ENCODE measurements around the gene KLHL1. TPM values are rescaled to one million over a fixed set of nuclear protein-coding genes. Genes with fewer than 3 reads are reported as not detected.

Gene KLHL1
- total RNA-seq, 1 donor from 2014 or later: not detected

DNA sequence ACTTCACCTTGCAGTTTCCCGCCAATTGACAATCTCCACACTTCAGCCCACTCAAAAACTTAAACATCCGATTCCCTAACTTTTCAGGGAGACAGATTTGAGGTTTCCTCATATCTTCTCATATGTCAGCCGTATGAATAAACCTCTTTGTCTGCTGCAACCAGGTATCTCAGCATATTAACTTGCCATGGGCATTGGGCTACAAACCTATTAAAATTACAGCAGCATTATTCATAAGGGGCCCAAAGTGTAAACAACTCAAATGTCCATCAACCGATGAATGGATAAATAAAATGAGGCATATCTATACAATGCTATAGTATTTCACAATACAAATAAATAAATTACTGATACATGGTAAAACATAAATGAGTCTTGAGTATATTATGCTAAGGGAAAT lies 180.0 kb downstream of the KLHL1 start:
- H3K27ac ChIP-seq (ENCODE audit: low read depth, low read length): no peak overlapping the region
- Mint-ChIP-seq H3K4me3 (ENCODE audit: unreplicated experiment) (no peak overlapping the region), H3K36me3 (ENCODE audit: low read depth, unreplicated experiment) (no peaks in the 10 kb centered on the region), H3K27me3 (ENCODE audit: low read depth, unreplicated experiment) (no peaks in the 10 kb centered on the region), H3K9me3 (ENCODE audit: unreplicated experiment) (no peaks in the 10 kb centered on the region), H3K27ac (ENCODE audit: unreplicated experiment) (no peak overlapping the region), H3K4me1 (ENCODE audit: low read depth, unreplicated experiment) (no peaks in the 10 kb centered on the region)
- H3K27me3 ChIP-seq (ENCODE audit: insufficient read depth, low read length): no peaks in the 10 kb centered on the region
- H3K4me1 ChIP-seq (ENCODE audit: insufficient read depth, low read length): no peaks in the 10 kb centered on the region
- no peak for TF ChIP-seq EZH2 (IDR thresholded peaks at IDR 0.05; ENCODE audit: insufficient read depth, low read length)
- TF ChIP-seq, protein P1, sequence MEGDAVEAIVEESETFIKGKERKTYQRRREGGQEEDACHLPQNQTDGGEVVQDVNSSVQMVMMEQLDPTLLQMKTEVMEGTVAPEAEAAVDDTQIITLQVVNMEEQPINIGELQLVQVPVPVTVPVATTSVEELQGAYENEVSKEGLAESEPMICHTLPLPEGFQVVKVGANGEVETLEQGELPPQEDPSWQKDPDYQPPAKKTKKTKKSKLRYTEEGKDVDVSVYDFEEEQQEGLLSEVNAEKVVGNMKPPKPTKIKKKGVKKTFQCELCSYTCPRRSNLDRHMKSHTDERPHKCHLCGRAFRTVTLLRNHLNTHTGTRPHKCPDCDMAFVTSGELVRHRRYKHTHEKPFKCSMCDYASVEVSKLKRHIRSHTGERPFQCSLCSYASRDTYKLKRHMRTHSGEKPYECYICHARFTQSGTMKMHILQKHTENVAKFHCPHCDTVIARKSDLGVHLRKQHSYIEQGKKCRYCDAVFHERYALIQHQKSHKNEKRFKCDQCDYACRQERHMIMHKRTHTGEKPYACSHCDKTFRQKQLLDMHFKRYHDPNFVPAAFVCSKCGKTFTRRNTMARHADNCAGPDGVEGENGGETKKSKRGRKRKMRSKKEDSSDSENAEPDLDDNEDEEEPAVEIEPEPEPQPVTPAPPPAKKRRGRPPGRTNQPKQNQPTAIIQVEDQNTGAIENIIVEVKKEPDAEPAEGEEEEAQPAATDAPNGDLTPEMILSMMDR (IDR thresholded peaks at IDR 0.05; ENCODE audit: insufficient read depth, low read depth, low read length): no peak
- H3K9ac ChIP-seq (ENCODE audit: low read length): no peak overlapping the region
- no peak overlapping the region for H2AFZ ChIP-seq (ENCODE audit: low read depth, low read length)
- peaks cover 3% of the 10 kb centered on the region for H3K9me3 ChIP-seq (ENCODE audit: insufficient read depth, low read depth, low read length)
- H3K4me2 ChIP-seq (ENCODE audit: low read length): no peak overlapping the region
- no peaks in the 10 kb centered on the region for H3K36me3 ChIP-seq (ENCODE audit: insufficient read depth, low read length)
- no peaks in the 10 kb centered on the region for H4K20me1 ChIP-seq (ENCODE audit: insufficient read depth, low read length)
- DNase-seq (ENCODE audit: low read depth): no peak
- no peak overlapping the region for H3K4me3 ChIP-seq (ENCODE audit: insufficient read depth, low read depth, low read length)
- H3K79me2 ChIP-seq (ENCODE audit: insufficient read depth, low read length): no peaks in the 10 kb centered on the region
- FAIRE-seq: no peak

DNA sequence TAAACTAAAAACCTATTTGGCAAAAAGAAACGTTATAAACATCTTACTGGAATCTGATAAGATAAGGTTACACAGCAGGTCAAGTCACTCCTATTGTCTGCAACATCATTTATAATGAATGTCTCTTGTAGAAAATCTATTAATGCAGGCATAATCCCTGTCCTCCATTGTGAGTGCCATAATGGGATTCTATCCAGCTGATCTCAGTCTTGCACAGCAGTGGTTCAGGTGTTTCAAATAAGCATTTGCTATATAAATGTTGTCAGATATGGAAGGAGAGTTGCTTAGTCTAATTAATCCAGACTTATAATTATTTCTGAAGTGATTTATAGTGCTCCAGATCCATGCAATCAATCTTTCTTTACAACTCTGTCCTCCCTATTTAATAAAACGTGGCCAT lies 187.1 kb downstream of the KLHL1 start:
- H3K36me3 Mint-ChIP-seq (ENCODE audit: low read depth, unreplicated experiment): no peaks in the 10 kb centered on the region
- no peaks in the 10 kb centered on the region for H3K9me3 Mint-ChIP-seq (ENCODE audit: unreplicated experiment)
- Histone ChIP-seq H3K27me3 (ENCODE audit: insufficient read depth, low read length) (no peaks in the 10 kb centered on the region), H3K27ac (ENCODE audit: low read depth, low read length) (no peak overlapping the region), H3K79me2 (ENCODE audit: insufficient read depth, low read length) (no peaks in the 10 kb centered on the region), H3K4me3 (ENCODE audit: insufficient read depth, low read depth, low read length) (no peak overlapping the region), H3K4me1 (ENCODE audit: insufficient read depth, low read length) (no peaks in the 10 kb centered on the region), H4K20me1 (ENCODE audit: insufficient read depth, low read length) (no peaks in the 10 kb centered on the region), H3K36me3 (ENCODE audit: insufficient read depth, low read length) (no peaks in the 10 kb centered on the region), H3K4me2 (ENCODE audit: low read length) (no peak overlapping the region), H2AFZ (ENCODE audit: low read depth, low read length) (no peak overlapping the region), H3K9me3 (ENCODE audit: insufficient read depth, low read depth, low read length) (peaks cover 3% of the 10 kb centered on the region), H3K9ac (ENCODE audit: low read length) (no peak overlapping the region)
- no peaks in the 10 kb centered on the region for H3K4me1 Mint-ChIP-seq (ENCODE audit: low read depth, unreplicated experiment)
- no peak overlapping the region for H3K4me3 Mint-ChIP-seq (ENCODE audit: unreplicated experiment)
- H3K27ac Mint-ChIP-seq (ENCODE audit: unreplicated experiment): no peak overlapping the region
- FAIRE-seq (no peak), DNase-seq (ENCODE audit: low read depth) (no peak)
- no peaks in the 10 kb centered on the region for H3K27me3 Mint-ChIP-seq (ENCODE audit: low read depth, unreplicated experiment)
- TF ChIP-seq, protein P1 (IDR thresholded peaks at IDR 0.05; ENCODE audit: insufficient read depth, low read depth, low read length): no peak
- no peak for TF ChIP-seq EZH2 (IDR thresholded peaks at IDR 0.05; ENCODE audit: insufficient read depth, low read length)

DNA sequence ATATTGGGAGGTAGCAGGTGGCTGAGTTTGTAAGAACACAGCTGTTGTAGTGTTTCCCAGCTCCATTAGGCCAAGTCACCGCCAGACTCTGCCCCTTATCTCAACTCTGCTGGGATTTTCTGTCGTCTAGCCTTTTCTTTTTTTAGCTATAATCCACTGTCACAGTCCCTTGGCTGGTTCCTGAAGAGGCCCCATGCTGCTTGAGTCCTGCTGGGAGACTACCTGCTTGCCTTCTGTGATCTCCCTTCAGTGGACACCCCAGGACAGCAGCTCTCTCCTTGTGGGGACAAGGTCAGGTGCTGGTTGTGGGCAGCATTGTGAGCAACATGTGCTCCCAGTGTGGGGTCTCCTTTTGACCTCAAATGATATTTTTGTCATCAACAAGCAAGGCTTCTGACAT lies 195.6 kb downstream of the KLHL1 start:
- TF ChIP-seq, protein P1 (IDR thresholded peaks at IDR 0.05; ENCODE audit: insufficient read depth, low read depth, low read length): no peak
- TF ChIP-seq EZH2 (IDR thresholded peaks at IDR 0.05; ENCODE audit: insufficient read depth, low read length): no peak
- Histone ChIP-seq H3K27ac (ENCODE audit: low read depth, low read length) (no peak overlapping the region), H3K9me3 (ENCODE audit: insufficient read depth, low read depth, low read length) (no peaks in the 10 kb centered on the region), H3K36me3 (ENCODE audit: insufficient read depth, low read length) (no peaks in the 10 kb centered on the region), H2AFZ (ENCODE audit: low read depth, low read length) (no peak overlapping the region), H3K4me2 (ENCODE audit: low read length) (no peak overlapping the region), H3K4me3 (ENCODE audit: insufficient read depth, low read depth, low read length) (no peak overlapping the region), H4K20me1 (ENCODE audit: insufficient read depth, low read length) (no peaks in the 10 kb centered on the region), H3K4me1 (ENCODE audit: insufficient read depth, low read length) (no peaks in the 10 kb centered on the region), H3K27me3 (ENCODE audit: insufficient read depth, low read length) (no peaks in the 10 kb centered on the region), H3K9ac (ENCODE audit: low read length) (no peak overlapping the region), H3K79me2 (ENCODE audit: insufficient read depth, low read length) (no peaks in the 10 kb centered on the region)
- Mint-ChIP-seq H3K27me3 (ENCODE audit: low read depth, unreplicated experiment) (no peaks in the 10 kb centered on the region), H3K36me3 (ENCODE audit: low read depth, unreplicated experiment) (no peaks in the 10 kb centered on the region), H3K4me3 (ENCODE audit: unreplicated experiment) (no peak overlapping the region), H3K4me1 (ENCODE audit: low read depth, unreplicated experiment) (no peaks in the 10 kb centered on the region), H3K9me3 (ENCODE audit: unreplicated experiment) (no peaks in the 10 kb centered on the region), H3K27ac (ENCODE audit: unreplicated experiment) (no peak overlapping the region)
- DNase-seq (ENCODE audit: low read depth) (no peak), FAIRE-seq (no peak)
